GM21515 (cell line): ENCODE data around the gene ALOX5.
"Not testable (repeated sequence)": the region's sequence is repeated elsewhere in the genome, so short reads cannot be mapped to it uniquely, and the experiment has no call there.

Source experiments
- ATAC-seq: cut with Tn5 transposase; IDR thresholded peaks from one replicate; pipeline ENCODE4 v1.9.1; 2021; ENCODE audit not compliant: unreplicated experiment

The ALOX5 gene

DNA sequence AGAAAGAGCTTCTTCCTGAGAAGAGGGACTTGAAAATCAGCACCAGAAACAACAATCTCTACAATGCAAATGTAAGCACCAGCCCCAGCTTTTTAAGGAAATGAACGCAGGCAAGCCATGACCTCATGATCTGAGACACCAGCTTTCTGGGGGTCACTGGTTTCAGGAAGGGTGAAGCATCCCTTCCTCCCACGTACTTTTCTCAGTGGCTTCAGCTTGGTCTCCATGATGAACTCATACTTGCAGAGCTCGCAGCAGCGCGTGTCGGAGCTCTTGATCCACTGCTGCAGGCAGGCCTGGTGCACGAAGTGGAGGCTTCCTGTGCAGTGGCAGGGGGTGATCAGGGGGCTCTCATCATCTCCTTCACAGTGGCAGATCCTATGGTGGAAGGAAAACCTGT is 87.0 kb downstream of the ALOX5 start:
- ATAC-seq = peak; percentile 61

DNA sequence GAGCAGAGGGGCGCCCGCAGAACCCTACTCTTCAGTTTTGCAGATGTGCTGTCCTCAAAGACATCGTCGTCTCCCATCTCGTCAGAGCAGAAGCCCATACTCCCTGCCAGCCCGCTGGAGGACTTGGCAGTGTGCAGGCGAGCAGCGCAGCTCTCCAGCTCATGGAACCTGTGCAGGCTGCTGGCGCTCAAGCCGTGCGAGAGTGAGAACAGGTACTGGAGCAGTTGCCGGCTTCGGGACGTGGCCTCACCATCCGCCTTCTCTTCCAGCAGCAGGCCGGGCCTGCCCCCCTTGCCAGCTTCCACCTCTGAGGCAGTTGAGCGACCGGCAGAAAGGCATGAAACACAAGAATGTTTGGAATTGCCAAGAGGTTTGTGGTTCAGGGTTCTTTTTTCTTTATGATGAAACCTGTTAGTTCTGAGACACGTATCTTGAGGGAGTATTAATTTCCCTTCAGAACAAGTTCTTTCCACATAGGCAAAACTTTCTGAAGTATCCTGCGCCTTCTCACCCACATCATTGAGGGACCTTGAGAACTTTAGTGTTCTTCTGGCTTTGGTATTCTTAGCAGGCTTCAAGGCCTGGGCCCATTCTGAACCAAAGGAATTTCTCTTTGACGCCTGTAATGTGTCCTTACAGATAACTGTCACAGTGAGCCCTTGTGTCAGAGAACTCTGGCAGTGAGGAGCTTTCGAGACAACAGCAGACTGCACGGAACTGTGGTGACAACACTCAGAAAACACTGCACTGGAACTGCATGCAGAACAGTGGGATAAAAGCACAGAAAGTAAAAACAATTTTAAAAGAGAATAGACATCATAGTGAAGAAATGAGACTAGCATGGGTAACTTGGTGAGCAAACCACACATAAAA is 89.5 kb downstream of the ALOX5 start:
- no peak for ATAC-seq

DNA sequence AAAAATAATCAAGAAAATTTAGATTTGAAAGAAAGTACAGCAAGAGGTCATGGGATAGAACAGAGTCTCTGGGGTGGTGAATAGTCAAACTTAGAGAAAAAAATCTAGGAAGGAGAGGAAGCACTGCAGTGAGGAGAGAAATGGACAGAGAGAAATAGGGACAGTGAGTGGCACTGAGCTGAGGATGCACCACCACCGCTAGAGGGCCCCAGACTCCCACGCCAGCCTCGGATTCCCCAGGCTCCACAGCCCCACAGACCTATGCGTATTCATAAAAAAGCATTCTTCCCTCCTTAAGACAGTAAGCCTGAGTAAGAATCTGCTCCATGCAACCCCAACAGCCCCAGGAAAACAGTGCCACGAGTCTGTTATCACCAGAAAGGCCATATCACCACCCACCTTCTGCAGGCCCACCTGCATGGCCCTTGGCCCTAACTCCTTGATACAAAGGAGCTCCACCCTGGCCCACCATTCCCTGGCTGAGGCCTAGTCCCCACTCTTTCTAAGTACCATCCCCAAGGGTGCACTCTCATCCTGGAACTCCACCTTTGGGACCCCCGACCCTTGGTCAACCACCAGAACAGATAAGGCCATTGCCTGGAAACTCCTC is 91.0 kb downstream of the ALOX5 start:
- ATAC-seq = peak; percentile 49

- ATAC-seq = no peak
Measured at GRCh38 chr10:45466784-45467183, 92.8 kb downstream of the ALOX5 start.

- no peak for ATAC-seq
Measured at GRCh38 chr10:45468079-45468478, 94.1 kb downstream of the ALOX5 start.

- no peak for ATAC-seq
Measured at GRCh38 chr10:45470098-45471012, 96.3 kb downstream of the ALOX5 start.

GRCh38 chr10:45471059-45471458 is 97.0 kb downstream of the ALOX5 start:
- no peak for ATAC-seq

GRCh38 chr10:45471531-45472310 is 97.7 kb downstream of the ALOX5 start:
- no peak for ATAC-seq

DNA sequence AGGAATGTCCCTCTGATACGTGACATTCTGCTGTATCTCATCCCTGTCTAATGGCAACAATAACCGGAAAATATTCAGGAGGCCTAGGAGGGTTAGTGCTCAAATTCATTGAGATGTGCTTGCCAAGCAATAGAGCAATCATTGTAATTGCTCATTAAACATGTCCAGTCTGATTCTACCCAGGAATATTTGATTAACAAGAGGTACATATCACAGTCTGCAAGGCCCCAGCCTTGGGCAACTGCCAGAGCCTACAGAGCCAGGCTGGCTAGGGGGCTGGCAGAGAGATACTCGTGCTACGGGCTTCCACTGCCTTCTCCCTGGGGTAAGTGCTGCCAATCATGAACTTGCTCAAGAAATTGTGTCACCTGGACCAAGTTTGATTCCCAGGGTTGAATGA is 99.1 kb downstream of the ALOX5 start:
- ATAC-seq = no peak

GRCh38 chr10:45476559-45476958 is 102.5 kb downstream of the ALOX5 start:
- no peak for ATAC-seq

- no peak for ATAC-seq
Measured at GRCh38 chr10:45480294-45480693, 106.3 kb downstream of the ALOX5 start.

GRCh38 chr10:45481100-45481499 is 107.1 kb downstream of the ALOX5 start:
- ATAC-seq = not testable (repeated sequence)

GRCh38 chr10:45483002-45483401 is 109.0 kb downstream of the ALOX5 start:
- no peak for ATAC-seq

GRCh38 chr10:45487735-45488134 is 113.7 kb downstream of the ALOX5 start:
- ATAC-seq = no peak

DNA sequence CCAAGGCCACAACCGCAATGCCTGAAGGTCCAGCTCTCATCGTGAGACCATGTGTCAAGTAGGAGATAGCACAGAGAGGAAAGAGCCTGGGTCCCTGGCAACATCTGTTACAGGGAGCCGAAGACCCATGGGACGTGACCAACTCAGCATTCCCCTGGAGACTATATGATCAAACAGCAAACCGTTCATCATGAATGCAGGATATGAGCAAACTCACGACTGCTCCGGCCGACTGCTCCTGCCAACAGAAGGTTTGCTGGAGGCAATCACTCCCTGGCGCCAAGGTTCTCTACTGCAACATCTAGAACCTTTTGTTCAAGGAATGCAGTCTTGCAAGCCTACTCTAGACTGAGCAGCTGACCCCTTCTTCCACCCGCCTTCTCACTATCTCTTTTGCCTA is 114.3 kb downstream of the ALOX5 start:
- no peak for ATAC-seq

- ATAC-seq = no peak
Measured at GRCh38 chr10:45490277-45490676, 116.3 kb downstream of the ALOX5 start.

DNA sequence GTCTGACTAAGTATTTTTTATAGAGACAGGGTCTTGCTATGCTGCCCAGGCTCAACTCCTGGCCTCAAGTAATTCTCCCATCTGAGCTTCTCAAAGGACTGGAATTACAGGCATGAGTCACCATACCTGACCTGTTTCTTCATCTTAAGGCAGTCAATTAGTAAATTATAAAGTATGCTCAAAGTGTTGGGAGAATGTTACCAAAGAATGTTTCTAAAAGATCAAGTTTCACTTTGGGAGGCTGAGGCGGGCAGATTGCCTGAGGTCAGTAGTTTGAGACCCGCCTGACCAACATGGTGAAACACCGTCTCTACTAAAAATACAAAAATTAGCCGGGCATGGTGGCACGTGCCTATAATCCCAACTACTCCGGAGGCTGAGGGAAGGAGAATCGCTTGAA is 117.0 kb downstream of the ALOX5 start:
- no peak for ATAC-seq
